ENCODE data around the gene TUBA1B.

DNA sequence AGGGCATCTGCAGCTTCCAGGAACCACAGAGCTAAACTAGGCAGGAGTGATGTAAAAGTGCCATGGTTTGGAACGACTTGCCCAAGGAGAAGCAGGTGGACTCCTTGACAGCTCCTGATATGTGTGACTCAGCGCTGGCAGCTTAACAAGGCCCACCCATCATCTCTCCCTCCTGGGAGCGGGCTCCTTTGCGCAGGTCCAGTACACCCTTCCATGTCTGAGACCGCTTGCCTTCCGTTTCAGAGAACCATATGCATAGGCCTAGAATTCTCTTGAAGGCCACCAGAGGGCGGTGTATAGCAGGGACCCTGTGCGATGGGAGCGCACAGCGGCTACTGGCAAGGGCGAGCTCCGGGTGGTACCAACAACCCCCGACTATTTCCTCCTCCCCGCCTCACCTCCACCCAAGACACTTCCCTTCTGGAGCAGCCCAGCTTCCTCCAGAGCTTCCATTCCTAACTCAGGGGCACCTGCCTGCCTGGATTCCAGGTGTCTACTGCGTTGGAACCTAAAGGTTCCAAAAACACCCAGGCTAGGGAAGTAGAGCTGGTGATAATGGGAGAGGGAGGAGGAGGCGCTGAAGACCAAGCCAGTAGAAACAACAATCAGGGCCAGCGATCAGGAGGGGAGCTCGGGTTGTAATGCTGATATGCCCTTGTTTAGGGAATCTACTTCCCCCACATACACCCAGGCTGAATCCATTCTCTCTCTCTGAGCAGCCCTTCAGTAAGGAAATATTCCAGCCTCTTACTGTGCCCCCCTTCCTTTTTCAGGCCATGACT lies 42.9 kb downstream of the TUBA1B start:
- no peak for TF ChIP-seq POLR2A (IDR thresholded peaks at IDR 0.05)
- TF ChIP-seq, protein P1, sequence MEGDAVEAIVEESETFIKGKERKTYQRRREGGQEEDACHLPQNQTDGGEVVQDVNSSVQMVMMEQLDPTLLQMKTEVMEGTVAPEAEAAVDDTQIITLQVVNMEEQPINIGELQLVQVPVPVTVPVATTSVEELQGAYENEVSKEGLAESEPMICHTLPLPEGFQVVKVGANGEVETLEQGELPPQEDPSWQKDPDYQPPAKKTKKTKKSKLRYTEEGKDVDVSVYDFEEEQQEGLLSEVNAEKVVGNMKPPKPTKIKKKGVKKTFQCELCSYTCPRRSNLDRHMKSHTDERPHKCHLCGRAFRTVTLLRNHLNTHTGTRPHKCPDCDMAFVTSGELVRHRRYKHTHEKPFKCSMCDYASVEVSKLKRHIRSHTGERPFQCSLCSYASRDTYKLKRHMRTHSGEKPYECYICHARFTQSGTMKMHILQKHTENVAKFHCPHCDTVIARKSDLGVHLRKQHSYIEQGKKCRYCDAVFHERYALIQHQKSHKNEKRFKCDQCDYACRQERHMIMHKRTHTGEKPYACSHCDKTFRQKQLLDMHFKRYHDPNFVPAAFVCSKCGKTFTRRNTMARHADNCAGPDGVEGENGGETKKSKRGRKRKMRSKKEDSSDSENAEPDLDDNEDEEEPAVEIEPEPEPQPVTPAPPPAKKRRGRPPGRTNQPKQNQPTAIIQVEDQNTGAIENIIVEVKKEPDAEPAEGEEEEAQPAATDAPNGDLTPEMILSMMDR (IDR thresholded peaks at IDR 0.05 in 4 of 5, conservative IDR thresholded peaks at IDR 0.05 in 1 of 5): peak; percentile 72 to 92 (median 87)

Data from gastrocnemius medialis (tissue), 4 donors.